ENCODE data around the gene DCTN4. TPM values are rescaled to one million over a fixed set of nuclear protein-coding genes. Genes with fewer than 3 reads are reported as not detected.
A peak's percentile ranks its signal among the peaks of the same experiment; 100 is the strongest.
"Not testable (repeated sequence)": the region's sequence is repeated elsewhere in the genome, so short reads cannot be mapped to it uniquely, and the experiment has no call there.

The DCTN4 gene
- total RNA-seq, result 28.1 TPM

DNA sequence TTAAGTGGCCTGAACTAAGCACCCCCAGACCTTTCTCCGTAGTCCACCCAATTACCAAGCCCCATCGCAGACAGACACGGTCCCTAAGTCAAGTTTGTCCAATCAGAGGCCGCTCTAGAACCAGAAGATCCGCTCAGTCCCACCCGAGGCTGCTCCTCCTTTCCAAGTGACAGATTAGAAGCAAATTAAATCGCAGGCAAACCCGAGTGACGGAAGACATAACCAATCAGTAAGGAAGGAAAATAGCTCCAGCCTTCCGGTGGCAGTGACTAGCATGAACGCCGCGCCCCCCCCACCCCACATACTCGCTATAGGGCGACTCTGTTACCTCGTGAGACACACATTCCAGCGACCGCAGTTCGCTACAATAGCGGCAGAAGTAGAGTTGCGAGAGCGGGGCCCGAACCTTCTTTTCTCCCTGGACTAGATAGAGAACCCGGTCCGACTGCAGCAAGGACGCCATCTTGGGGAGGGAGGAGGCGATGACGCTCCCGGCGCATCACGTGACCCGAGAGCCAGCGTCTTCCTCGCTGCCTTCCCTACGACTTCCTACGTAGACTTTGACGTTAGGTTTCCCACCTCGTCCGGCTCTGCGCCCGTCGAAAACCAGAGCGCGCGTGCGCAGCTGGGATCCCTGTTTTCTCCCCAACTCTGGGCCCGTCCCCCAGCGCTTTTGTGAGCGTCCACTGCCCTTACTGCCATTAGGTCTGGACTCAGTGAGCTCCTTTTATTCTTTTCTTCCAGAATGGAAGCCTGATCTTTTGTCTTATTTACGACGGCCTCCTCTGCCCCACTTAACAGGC is at the start of gene DCTN4:
Gene DCTN4 (minus strand): TSS at position 487 of the 803 bp plus-strand sequence. CDS start 24 bp downstream, at position 463.
- Histone ChIP-seq H3K27ac (peak within 1 kb of the TSS; percentile 93 to 95), H3K9me3 (no peaks in the 10 kb centered on the region), H3K4me3 (peak within 1 kb of the TSS; percentile 73 to 74), H3K4me1 (peaks cover 4 to 30% of the 10 kb centered on the region in 2 donors), H3K27me3 (no peaks in the 10 kb centered on the region), H3K36me3 (peaks cover 17 to 24% of the 10 kb centered on the region in 2 donors)
- TF ChIP-seq, protein P1, sequence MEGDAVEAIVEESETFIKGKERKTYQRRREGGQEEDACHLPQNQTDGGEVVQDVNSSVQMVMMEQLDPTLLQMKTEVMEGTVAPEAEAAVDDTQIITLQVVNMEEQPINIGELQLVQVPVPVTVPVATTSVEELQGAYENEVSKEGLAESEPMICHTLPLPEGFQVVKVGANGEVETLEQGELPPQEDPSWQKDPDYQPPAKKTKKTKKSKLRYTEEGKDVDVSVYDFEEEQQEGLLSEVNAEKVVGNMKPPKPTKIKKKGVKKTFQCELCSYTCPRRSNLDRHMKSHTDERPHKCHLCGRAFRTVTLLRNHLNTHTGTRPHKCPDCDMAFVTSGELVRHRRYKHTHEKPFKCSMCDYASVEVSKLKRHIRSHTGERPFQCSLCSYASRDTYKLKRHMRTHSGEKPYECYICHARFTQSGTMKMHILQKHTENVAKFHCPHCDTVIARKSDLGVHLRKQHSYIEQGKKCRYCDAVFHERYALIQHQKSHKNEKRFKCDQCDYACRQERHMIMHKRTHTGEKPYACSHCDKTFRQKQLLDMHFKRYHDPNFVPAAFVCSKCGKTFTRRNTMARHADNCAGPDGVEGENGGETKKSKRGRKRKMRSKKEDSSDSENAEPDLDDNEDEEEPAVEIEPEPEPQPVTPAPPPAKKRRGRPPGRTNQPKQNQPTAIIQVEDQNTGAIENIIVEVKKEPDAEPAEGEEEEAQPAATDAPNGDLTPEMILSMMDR (IDR thresholded peaks at IDR 0.05), result peak in 1 of 3 experiments; percentile 9
- peak; percentile 93 to 98 for DNase-seq (ENCODE audit: low spot score in 2 of 2)
- intact Hi-C loops (cut with DNase I), result loop anchor here (1.0 kb wide), 3 partner anchors 20 to 57 kb away; partner anchors contain the start of genes RBM22 and SMIM3

- Histone ChIP-seq H3K4me1 (peaks cover 0 to 3% of the 10 kb centered on the region in 2 donors), H3K27ac (no peak overlapping the region), H3K36me3 (no peaks in the 10 kb centered on the region), H3K9me3 (no peaks in the 10 kb centered on the region), H3K4me3 (no peak overlapping the region), H3K27me3 (no peaks in the 10 kb centered on the region)
- TF ChIP-seq, protein P1 (IDR thresholded peaks at IDR 0.05), result no peak
- no peak for DNase-seq (ENCODE audit: low spot score in 2 of 2)
- intact Hi-C loops (cut with DNase I), result no loop called here
Observed at GRCh38 chr5:150804388-150804787, 45.6 kb upstream of the DCTN4 start.

DNA sequence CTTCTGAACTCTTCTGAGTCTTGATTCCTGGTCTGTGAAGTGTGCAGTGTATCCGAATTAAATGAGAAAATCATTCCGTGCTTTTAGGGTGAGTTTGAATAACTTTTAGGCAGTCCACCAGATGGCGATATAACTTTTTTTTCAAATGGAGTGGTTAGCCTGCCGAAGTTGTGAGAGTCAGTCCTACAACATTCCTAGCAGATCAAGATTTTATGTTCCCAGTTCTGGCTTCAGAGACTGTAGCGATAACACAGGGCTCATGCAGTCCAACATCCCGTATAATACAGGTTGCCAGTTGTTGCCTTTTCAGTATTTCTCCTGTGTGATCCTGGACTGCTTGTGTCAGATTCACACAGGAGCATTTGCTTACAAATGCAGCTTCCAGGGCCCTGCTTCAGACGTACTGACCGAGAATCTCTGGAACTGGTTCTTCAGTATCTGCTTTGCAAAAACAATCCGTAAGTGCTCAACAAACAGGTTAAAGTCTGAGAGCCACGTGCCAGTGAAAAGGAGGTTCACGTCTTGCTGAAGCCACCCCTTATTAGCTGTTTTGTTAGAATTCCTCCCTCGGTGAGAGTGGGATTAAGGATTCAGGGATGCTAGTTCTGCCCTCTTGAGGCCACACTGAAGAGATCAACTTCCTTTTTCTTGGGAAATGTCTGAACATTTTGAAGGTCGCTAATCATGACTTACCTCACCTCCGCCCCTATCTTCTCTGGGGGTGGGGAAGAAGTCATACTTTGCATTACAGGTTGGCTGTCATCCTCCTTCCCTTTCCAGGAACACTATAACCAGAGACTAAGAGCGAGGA is 42.5 kb upstream of the DCTN4 start:
- H3K4me1 ChIP-seq, result peaks cover 0 to 3% of the 10 kb centered on the region in 2 donors
- peak overlapping the region; percentile 55 to 58 for H3K4me3 ChIP-seq
- no peaks in the 10 kb centered on the region for H3K9me3 ChIP-seq
- DNase-seq (ENCODE audit: low spot score in 2 of 2), result no peak
- H3K27me3 ChIP-seq, result no peaks in the 10 kb centered on the region
- TF ChIP-seq, protein P1 (IDR thresholded peaks at IDR 0.05), result peak; percentile 11 to 61 (median 22)
- H3K27ac ChIP-seq, result peak overlapping the region; percentile 52 to 57
- peaks cover 4 to 7% of the 10 kb centered on the region in 2 donors for H3K36me3 ChIP-seq
- intact Hi-C loops (cut with DNase I), result loop anchor here (1.0 to 2.0 kb wide), 4 partner anchors 23 to 363 kb away; partner anchors contain the start of genes DCTN4 and SMIM3

DNA sequence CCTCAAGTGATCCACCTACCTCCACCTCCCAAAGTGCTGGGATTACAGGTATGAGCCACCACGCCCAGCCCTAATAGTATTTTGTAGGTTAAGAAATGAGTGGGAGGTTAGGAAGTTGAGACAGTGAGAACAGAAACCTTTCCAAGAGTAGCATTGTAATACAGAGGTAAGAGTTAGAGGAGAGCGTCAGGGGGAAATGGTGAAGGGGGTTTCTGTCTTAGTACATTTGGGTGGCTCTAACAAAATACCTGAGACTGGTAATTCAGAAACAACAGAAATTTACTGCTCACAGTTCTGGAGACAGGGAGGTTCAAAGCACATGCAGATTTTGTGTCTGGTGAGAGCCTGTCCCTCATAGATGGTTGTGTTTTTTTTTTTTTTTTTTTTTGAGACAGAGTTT is 38.6 kb upstream of the DCTN4 start:
- H3K9me3 ChIP-seq, result no peaks in the 10 kb centered on the region
- intact Hi-C loops (cut with DNase I), result no loop called here
- TF ChIP-seq, protein P1 (IDR thresholded peaks at IDR 0.05), result no peak

DNA sequence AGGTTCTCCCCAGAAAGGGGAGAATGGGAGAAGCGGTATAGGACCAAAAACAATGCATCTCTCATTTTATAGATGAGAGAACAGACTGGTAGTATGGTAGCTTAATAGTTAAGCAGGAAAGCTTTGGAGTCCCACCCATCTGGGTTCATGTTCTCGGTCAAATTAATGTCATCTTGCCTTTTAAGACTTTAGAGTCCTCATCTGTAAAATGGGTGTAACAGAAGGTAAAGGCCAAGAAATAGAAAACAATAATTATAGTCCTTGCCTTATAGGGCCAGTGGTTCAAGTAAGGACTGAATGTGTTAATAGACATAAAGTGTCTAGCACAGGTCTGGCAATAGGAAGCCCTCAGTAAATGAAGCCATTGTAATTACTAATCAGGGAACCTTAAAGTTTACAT is 36.1 kb upstream of the DCTN4 start:
- Histone ChIP-seq H3K4me1 (peaks cover 0 to 16% of the 10 kb centered on the region in 2 donors), H3K36me3 (peaks cover 15 to 22% of the 10 kb centered on the region in 2 donors), H3K4me3 (no peak overlapping the region), H3K9me3 (no peaks in the 10 kb centered on the region), H3K27ac (no peak overlapping the region), H3K27me3 (no peaks in the 10 kb centered on the region)
- intact Hi-C loops (cut with DNase I), result no loop called here
- no peak for DNase-seq (ENCODE audit: low spot score in 2 of 2)
- TF ChIP-seq, protein P1 (IDR thresholded peaks at IDR 0.05), result no peak

More for the DNA sequence above, 38.6 kb upstream of the DCTN4 start:
- Histone ChIP-seq H3K4me1 (peaks cover 0 to 3% of the 10 kb centered on the region in 2 donors), H3K4me3 (no peak overlapping the region), H3K27me3 (no peaks in the 10 kb centered on the region), H3K27ac (no peak overlapping the region), H3K36me3 (peaks cover 15 to 22% of the 10 kb centered on the region in 2 donors)
- no peak for DNase-seq (ENCODE audit: low spot score in 2 of 2)

DNA sequence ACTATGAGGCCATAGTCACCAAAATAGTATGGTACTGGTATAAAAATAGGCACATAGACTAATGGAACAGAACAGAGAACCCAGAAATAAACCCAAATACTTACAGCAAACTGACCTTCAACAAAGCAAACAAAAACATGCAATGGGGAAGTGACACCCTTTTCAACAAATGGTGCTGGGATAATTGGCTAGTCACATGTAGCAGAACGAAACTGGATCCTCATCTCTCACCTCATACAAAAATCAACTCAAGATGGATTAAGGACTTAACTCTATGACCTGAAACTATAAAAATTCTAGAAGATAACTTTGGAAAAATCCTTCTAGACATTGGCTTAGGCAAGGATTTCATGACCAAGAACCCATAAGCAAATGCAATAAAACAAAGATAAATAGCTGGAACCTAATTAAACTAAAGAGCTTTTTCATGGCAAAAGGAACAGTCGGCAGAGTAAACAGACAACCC is 34.6 kb upstream of the DCTN4 start:
- H3K4me1 ChIP-seq, result peaks cover 3 to 24% of the 10 kb centered on the region in 2 donors
- peak overlapping the region in 1 of 2 donors; percentile 38 for H3K27ac ChIP-seq
- peaks cover 15 to 22% of the 10 kb centered on the region in 2 donors for H3K36me3 ChIP-seq
- intact Hi-C loops (cut with DNase I); DNase-seq (ENCODE audit: low spot score in 2 of 2); H3K4me3 ChIP-seq; H3K27me3 ChIP-seq; H3K9me3 ChIP-seq: not testable (repeated sequence)

All from ascending aorta (tissue), 2 donors.